HepG2 (cell line): Measurements from ENCODE around the gene FGD6. TPM values are rescaled to one million over a fixed set of nuclear protein-coding genes. Genes with fewer than 3 reads are reported as not detected.

ENCODE experiments used
- IKZF1 ChIP-seq: fragments of 450-650 bp; IDR thresholded peaks from 2 replicates; pipeline ENCODE4 v1.7.1; 2016
- KMT2A ChIP-seq: sonication (generic); formaldehyde crosslinking; IDR thresholded peaks from 2 replicates; pipeline ENCODE4 v1.4.0; 2020; ENCODE audit warnings: missing genetic modification reagents
- SPEN ChIP-seq: sonication (generic); formaldehyde crosslinking; IDR thresholded peaks from 2 replicates; pipeline ENCODE4 v1.5.1; 2020; ENCODE audit warnings: low read depth, mild to moderate bottlenecking, missing genetic modification reagents
- TAF15 ChIP-seq: fragments of 200-400 bp; formaldehyde crosslinking; IDR thresholded peaks from one replicate; pipeline ENCODE4 v1.6.1; 2018; ENCODE audit warnings: mild to moderate bottlenecking, low read depth, low read length; ENCODE audit not compliant: poor library complexity, severe bottlenecking
- ZBTB21 ChIP-seq: sonication (generic); formaldehyde crosslinking; IDR thresholded peaks from 2 replicates; pipeline ENCODE4 v1.4.0; 2020; ENCODE audit warnings: missing genetic modification reagents
- ZEB1 ChIP-seq: IDR thresholded peaks from 2 replicates; pipeline ENCODE4 v1.6.1; 2012; ENCODE audit warnings: mild to moderate bottlenecking, low read depth, inconsistent platforms; ENCODE audit not compliant: insufficient replicate concordance
- ZKSCAN8 ChIP-seq: IDR thresholded peaks from 2 replicates; pipeline ENCODE4 v1.6.1; 2016; ENCODE audit warnings: borderline replicate concordance, missing genetic modification reagents, missing compliant biosample characterization
- ZNF317 ChIP-seq: sonication (generic); formaldehyde crosslinking; IDR thresholded peaks from 2 replicates; pipeline ENCODE4 v1.5.0; 2020; ENCODE audit warnings: mild to moderate bottlenecking, missing genetic modification reagents
- ZNF672 ChIP-seq: sonication (generic); formaldehyde crosslinking; IDR thresholded peaks from 2 replicates; pipeline ENCODE4 v1.8.1; 2022; ENCODE audit warnings: missing genetic modification reagents
- polyA plus RNA-seq, 8 experiments: library from polyadenylated mRNA; depleted of rRNA in 3 of 8; stranded (reverse) in 7 of 8; unstranded in 1 of 8; fragments of >200 nt; fragmentation: Illumina TruSeq in 4 of 8; extraction: Trizol in 4 of 8; gene quantifications; 2 replicates each; pipeline versions ENCODE4 v1.2.1 to v1.2.3, GENCODE V29; 2011 to 2016; ENCODE audit warnings: low read depth in 4 of 8, missing spikeins in 1 of 8, mixed read lengths in 1 of 8; ENCODE audit not compliant: insufficient read depth in 1 of 8
- total RNA-seq, 5 experiments: library from RNA; depleted of rRNA; stranded (reverse); fragments of >200 nt; fragmentation: Illumina TruSeq; extraction: Trizol; gene quantifications; 2 replicates each; pipeline ENCODE4 v1.2.3, GENCODE V29; 2016; ENCODE audit warnings: low read depth in 1 of 5
- TF ChIP-seq, protein P1 (sequence below): sonication (generic); formaldehyde crosslinking; IDR thresholded peaks from 2 replicates; pipeline ENCODE4 v1.4.0; 2020; ENCODE audit warnings: mild to moderate bottlenecking, missing genetic modification reagents
- TF ChIP-seq, protein P2 (sequence below): sonication (generic); formaldehyde crosslinking; IDR thresholded peaks from 2 replicates; pipeline ENCODE4 v1.4.0; 2020; ENCODE audit warnings: missing genetic modification reagents
- TF ChIP-seq, protein P3 (sequence below), 2 experiments: IDR thresholded peaks; 2 replicates each; pipeline ENCODE4 v1.6.1; 2011 to 2012; ENCODE audit warnings: low read length in 2 of 2, borderline replicate concordance in 1 of 2, low read depth in 1 of 2, mild to moderate bottlenecking in 1 of 2, moderate library complexity in 1 of 2
- TF ChIP-seq, protein P4 (sequence below): sonication (generic); formaldehyde crosslinking; IDR thresholded peaks from 2 replicates; pipeline ENCODE4 v1.5.0; 2020; ENCODE audit warnings: mild to moderate bottlenecking, missing genetic modification reagents

The FGD6 gene
- total and polyA plus RNA-seq, 2 of the 13 experiments (the other 11 are each of a cell fraction or from before 2014, with no cell fraction given) = 2.2 to 4.3 TPM

DNA sequence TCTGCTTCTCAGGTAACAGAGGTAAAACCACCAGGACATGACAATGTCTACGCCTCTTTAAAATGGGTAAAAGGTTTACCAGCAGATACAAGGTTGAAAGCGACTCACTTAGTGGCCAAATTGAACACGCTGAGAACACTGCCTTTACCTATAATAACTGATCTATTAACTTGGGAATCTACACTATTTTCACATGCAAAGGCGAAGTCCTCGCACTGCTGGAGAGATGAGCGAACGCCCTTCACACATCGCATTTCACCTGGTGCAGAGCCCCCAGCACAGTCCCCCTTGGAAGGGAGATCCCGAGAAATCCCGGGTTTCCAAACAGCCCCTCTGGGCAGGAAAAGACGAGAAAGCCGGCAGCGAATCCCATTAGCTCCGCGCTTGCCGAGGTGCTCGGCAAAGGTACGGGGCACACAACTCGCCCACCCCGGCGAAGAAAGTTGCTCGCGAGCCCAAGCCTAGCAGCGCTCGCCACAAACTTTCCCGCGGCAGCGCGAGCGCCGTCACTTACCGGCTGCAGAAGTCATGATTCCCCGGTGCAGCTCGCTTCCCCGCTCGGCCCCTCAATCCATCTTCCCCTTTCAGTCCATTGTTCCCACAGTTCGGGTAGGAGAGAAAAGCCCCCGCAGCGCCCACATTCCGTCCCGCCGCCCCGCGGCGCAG, 423 bp downstream of the FGD6 start (continued):
- no peak for TF ChIP-seq ZKSCAN8 (CRISPR knock-in tag)
- TF ChIP-seq, protein P1, sequence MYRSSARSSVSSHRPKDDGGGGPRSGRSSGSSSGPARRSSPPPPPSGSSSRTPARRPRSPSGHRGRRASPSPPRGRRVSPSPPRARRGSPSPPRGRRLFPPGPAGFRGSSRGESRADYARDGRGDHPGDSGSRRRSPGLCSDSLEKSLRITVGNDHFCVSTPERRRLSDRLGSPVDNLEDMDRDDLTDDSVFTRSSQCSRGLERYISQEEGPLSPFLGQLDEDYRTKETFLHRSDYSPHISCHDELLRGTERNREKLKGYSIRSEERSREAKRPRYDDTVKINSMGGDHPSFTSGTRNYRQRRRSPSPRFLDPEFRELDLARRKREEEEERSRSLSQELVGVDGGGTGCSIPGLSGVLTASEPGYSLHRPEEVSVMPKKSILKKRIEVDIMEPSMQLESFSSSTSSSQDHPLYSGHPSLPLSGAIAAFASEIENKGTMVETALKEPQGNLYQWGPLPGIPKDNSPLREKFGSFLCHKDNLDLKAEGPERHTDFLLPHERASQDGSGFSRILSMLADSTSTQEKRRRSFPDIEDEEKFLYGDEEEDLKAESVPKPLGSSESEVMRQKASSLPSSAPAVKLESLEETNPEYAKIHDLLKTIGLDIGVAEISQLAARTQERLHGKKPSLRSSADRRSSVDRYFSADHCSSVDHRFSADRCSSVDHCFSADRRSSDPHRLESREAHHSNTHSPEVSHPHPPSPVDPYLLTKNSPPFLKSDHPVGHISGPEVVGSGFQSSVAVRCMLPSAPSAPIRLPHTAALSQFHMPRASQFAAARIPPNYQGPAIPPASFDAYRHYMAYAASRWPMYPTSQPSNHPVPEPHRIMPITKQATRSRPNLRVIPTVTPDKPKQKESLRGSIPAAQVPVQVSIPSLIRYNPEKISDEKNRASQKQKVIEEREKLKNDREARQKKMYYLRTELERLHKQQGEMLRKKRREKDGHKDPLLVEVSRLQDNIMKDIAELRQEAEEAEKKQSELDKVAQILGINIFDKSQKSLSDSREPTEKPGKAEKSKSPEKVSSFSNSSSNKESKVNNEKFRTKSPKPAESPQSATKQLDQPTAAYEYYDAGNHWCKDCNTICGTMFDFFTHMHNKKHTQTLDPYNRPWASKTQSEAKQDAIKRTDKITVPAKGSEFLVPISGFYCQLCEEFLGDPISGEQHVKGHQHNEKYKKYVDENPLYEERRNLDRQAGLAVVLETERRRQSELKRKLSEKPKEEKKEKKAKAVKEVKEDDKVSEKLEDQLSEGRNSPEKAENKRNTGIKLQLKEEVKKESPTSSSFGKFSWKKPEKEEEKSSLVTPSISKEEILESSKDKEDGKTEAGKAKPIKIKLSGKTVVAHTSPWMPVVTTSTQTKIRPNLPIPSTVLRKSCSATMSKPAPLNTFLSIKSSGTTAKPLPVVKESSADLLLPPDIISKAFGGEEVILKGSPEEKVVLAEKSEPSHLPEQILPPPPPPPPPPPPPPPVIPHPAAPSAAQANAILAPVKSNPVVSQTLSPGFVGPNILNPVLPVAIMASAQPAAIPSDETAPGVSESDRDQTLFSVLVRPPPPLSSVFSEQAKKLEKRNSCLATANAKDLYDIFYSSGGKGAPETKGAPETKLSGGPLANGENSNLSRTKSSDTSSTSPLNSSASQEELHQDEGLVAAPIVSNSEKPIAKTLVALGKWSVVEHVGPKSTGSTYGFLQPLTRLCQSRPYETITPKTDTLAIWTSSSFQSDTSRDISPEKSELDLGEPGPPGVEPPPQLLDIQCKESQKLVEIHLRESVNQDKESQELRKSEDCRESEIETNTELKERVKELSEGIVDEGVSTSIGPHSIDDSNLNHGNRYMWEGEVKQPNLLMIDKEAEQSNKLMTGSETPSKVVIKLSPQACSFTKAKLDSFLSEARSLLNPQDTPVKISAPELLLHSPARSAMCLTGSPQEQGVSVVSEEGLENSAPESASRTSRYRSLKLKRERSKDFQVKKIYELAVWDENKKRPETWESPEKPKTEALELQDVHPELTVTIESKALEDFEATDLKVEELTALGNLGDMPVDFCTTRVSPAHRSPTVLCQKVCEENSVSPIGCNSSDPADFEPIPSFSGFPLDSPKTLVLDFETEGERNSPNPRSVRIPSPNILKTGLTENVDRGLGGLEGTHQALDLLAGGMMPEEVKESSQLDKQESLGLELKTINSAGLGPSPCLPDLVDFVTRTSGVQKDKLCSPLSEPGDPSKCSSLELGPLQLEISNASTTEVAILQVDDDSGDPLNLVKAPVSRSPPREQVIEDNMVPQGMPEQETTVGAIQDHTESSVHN (CRISPR knock-in tag) = no peak
- TF ChIP-seq ZEB1 = peak; percentile 34
- TF ChIP-seq SPEN (CRISPR knock-in tag) = no peak
- no peak for TF ChIP-seq IKZF1
- TF ChIP-seq, protein P2, sequence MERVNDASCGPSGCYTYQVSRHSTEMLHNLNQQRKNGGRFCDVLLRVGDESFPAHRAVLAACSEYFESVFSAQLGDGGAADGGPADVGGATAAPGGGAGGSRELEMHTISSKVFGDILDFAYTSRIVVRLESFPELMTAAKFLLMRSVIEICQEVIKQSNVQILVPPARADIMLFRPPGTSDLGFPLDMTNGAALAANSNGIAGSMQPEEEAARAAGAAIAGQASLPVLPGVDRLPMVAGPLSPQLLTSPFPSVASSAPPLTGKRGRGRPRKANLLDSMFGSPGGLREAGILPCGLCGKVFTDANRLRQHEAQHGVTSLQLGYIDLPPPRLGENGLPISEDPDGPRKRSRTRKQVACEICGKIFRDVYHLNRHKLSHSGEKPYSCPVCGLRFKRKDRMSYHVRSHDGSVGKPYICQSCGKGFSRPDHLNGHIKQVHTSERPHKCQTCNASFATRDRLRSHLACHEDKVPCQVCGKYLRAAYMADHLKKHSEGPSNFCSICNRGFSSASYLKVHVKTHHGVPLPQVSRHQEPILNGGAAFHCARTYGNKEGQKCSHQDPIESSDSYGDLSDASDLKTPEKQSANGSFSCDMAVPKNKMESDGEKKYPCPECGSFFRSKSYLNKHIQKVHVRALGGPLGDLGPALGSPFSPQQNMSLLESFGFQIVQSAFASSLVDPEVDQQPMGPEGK (CRISPR knock-in tag) = peak; percentile 10; the same call in 1 of the 2 replicates
- peak; percentile 68; the same call in 1 of the 2 replicates for TF ChIP-seq ZNF317 (CRISPR knock-in tag)
- TF ChIP-seq, protein P3, sequence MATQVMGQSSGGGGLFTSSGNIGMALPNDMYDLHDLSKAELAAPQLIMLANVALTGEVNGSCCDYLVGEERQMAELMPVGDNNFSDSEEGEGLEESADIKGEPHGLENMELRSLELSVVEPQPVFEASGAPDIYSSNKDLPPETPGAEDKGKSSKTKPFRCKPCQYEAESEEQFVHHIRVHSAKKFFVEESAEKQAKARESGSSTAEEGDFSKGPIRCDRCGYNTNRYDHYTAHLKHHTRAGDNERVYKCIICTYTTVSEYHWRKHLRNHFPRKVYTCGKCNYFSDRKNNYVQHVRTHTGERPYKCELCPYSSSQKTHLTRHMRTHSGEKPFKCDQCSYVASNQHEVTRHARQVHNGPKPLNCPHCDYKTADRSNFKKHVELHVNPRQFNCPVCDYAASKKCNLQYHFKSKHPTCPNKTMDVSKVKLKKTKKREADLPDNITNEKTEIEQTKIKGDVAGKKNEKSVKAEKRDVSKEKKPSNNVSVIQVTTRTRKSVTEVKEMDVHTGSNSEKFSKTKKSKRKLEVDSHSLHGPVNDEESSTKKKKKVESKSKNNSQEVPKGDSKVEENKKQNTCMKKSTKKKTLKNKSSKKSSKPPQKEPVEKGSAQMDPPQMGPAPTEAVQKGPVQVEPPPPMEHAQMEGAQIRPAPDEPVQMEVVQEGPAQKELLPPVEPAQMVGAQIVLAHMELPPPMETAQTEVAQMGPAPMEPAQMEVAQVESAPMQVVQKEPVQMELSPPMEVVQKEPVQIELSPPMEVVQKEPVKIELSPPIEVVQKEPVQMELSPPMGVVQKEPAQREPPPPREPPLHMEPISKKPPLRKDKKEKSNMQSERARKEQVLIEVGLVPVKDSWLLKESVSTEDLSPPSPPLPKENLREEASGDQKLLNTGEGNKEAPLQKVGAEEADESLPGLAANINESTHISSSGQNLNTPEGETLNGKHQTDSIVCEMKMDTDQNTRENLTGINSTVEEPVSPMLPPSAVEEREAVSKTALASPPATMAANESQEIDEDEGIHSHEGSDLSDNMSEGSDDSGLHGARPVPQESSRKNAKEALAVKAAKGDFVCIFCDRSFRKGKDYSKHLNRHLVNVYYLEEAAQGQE (IDR thresholded peaks at IDR 0.05; ENCODE audit: borderline replicate concordance in 1 of 2, low read depth in 1 of 2, low read length in 2 of 2) = no peak
- no peak for TF ChIP-seq KMT2A (CRISPR knock-in tag)
- no peak for TF ChIP-seq ZNF672 (CRISPR knock-in tag)
- peak; percentile 32 for TF ChIP-seq TAF15
- TF ChIP-seq ZBTB21 (CRISPR knock-in tag) = no peak
- TF ChIP-seq, protein P4, sequence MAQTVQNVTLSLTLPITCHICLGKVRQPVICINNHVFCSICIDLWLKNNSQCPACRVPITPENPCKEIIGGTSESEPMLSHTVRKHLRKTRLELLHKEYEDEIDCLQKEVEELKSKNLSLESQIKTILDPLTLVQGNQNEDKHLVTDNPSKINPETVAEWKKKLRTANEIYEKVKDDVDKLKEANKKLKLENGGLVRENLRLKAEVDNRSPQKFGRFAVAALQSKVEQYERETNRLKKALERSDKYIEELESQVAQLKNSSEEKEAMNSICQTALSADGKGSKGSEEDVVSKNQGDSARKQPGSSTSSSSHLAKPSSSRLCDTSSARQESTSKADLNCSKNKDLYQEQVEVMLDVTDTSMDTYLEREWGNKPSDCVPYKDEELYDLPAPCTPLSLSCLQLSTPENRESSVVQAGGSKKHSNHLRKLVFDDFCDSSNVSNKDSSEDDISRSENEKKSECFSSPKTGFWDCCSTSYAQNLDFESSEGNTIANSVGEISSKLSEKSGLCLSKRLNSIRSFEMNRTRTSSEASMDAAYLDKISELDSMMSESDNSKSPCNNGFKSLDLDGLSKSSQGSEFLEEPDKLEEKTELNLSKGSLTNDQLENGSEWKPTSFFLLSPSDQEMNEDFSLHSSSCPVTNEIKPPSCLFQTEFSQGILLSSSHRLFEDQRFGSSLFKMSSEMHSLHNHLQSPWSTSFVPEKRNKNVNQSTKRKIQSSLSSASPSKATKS (CRISPR knock-in tag) = no peak
